HepG2 (cell line): ENCODE results near the gene VAC14. TPM values are rescaled to one million over a fixed set of nuclear protein-coding genes. Genes with fewer than 3 reads are reported as not detected.

Experiments
- HOXD1 ChIP-seq: sonication (generic); formaldehyde crosslinking; IDR thresholded peaks from 2 replicates; pipeline ENCODE4 v1.5.0; 2020; ENCODE audit warnings: missing genetic modification reagents
- POGZ ChIP-seq: sonication (generic); formaldehyde crosslinking; IDR thresholded peaks from 2 replicates; pipeline ENCODE4 v1.4.0; 2020; ENCODE audit warnings: mild to moderate bottlenecking, missing genetic modification reagents
- SALL2 ChIP-seq: sonication (generic); formaldehyde crosslinking; IDR thresholded peaks from 2 replicates; pipeline ENCODE4 v1.8.1; 2023; ENCODE audit warnings: mild to moderate bottlenecking, missing genetic modification reagents, inconsistent platforms
- SAP130 ChIP-seq: IDR thresholded peaks from 2 replicates; pipeline ENCODE4 v1.6.1; 2016; ENCODE audit warnings: low read depth
- SNRNP70 ChIP-seq: fragments of 200-400 bp; formaldehyde crosslinking; IDR thresholded peaks from 2 replicates; pipeline ENCODE4 v1.6.1; 2017; ENCODE audit warnings: mild to moderate bottlenecking, low read depth, low read length, moderate library complexity
- SSRP1 ChIP-seq: IDR thresholded peaks from 2 replicates; pipeline ENCODE4 v1.6.1; 2016; ENCODE audit warnings: control low read depth
- ZC3H13 ChIP-seq: sonication (generic); formaldehyde crosslinking; IDR thresholded peaks from 2 replicates; pipeline ENCODE4 v1.8.1; 2023; ENCODE audit warnings: mild to moderate bottlenecking, missing genetic modification reagents, moderate library complexity
- ZNF230 ChIP-seq: sonication (generic); formaldehyde crosslinking; IDR thresholded peaks from 2 replicates; pipeline ENCODE4 v1.4.0; 2020; ENCODE audit warnings: mild to moderate bottlenecking, missing genetic modification reagents
- ZNF556 ChIP-seq: sonication (generic); formaldehyde crosslinking; IDR thresholded peaks from 2 replicates; pipeline ENCODE4 v1.4.0; 2020; ENCODE audit warnings: mild to moderate bottlenecking, missing genetic modification reagents, borderline replicate concordance
- ZNF598 ChIP-seq: sonication (generic); formaldehyde crosslinking; IDR thresholded peaks from 2 replicates; pipeline ENCODE4 v1.5.1; 2020; ENCODE audit warnings: mild to moderate bottlenecking, missing genetic modification reagents, borderline replicate concordance
- polyA plus RNA-seq, 8 experiments: library from polyadenylated mRNA; depleted of rRNA in 3 of 8; stranded (reverse) in 7 of 8; unstranded in 1 of 8; fragments of >200 nt; fragmentation: Illumina TruSeq in 4 of 8; extraction: Trizol in 4 of 8; gene quantifications; 2 replicates each; pipeline versions ENCODE4 v1.2.1 to v1.2.3, GENCODE V29; 2011 to 2016; ENCODE audit warnings: low read depth in 4 of 8, missing spikeins in 1 of 8, mixed read lengths in 1 of 8; ENCODE audit not compliant: insufficient read depth in 1 of 8
- total RNA-seq, 5 experiments: library from RNA; depleted of rRNA; stranded (reverse); fragments of >200 nt; fragmentation: Illumina TruSeq; extraction: Trizol; gene quantifications; 2 replicates each; pipeline ENCODE4 v1.2.3, GENCODE V29; 2016; ENCODE audit warnings: low read depth in 1 of 5
- TF ChIP-seq, protein P1 (sequence below): sonication (generic); formaldehyde crosslinking; IDR thresholded peaks from 2 replicates; pipeline ENCODE4 v1.8.1; 2022; ENCODE audit warnings: low read depth, mild to moderate bottlenecking, missing genetic modification reagents
- TF ChIP-seq, protein P2 (sequence below): sonication (generic); formaldehyde crosslinking; IDR thresholded peaks from 2 replicates; pipeline ENCODE4 v1.4.0; 2020; ENCODE audit warnings: mild to moderate bottlenecking, missing genetic modification reagents
- TF ChIP-seq, protein P3 (sequence below): sonication (generic); IDR thresholded peaks from 2 replicates; pipeline ENCODE4 v1.6.1; 2016; ENCODE audit warnings: low read depth, borderline replicate concordance
- TF ChIP-seq, protein P4 (sequence below): sonication (generic); formaldehyde crosslinking; IDR thresholded peaks from 2 replicates; pipeline ENCODE4 v1.5.0; 2020; ENCODE audit warnings: mild to moderate bottlenecking, missing genetic modification reagents

The VAC14 gene
- total and polyA plus RNA-seq, 2 of the 13 experiments (the other 11 are each of a cell fraction or from before 2014, with no cell fraction given): 23.5 to 24.6 TPM

DNA sequence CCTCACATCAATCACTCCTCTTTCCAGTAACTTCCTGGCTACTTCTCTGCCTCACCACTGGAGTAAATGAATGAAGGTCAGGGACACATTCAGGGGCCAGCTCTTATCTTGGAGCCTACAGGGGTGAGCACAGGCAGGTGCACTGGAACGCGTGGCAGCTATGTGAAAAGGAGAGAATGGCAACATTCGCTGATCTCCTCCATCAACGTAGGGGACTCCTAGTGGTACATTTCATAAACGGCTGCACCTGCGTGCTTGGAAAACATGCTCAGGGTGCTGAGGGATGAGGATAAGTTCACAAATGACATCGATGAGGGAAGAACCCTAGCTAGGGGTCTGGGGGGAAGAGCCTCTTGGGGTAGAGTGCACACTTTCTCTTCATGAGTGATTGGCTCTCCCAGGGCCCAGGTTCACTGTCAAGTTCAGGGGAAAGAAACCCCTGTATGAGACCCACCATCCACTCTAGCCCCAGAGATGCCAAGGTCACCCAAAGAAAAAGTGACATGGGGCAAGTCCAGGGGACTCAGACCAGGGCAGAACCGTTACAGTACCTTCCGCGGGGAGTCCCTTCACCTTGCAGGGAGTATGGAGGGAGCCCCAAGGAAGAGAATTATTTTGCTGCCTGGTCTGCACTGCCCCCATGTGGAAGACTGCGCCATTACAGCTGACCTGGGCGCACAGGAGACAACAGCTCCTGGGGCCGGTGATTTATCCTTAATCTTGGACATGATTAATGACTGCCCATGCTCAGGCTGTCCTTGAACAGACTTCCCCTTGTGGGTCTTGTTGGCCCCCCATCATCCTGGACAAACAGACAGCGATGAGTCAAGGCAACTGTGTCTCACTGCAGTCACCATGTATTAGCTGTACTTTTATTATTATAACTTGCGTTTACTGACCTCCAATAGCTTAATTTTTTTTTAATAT, 30.1 kb downstream of the VAC14 start (continued):
- TF ChIP-seq, protein P1, sequence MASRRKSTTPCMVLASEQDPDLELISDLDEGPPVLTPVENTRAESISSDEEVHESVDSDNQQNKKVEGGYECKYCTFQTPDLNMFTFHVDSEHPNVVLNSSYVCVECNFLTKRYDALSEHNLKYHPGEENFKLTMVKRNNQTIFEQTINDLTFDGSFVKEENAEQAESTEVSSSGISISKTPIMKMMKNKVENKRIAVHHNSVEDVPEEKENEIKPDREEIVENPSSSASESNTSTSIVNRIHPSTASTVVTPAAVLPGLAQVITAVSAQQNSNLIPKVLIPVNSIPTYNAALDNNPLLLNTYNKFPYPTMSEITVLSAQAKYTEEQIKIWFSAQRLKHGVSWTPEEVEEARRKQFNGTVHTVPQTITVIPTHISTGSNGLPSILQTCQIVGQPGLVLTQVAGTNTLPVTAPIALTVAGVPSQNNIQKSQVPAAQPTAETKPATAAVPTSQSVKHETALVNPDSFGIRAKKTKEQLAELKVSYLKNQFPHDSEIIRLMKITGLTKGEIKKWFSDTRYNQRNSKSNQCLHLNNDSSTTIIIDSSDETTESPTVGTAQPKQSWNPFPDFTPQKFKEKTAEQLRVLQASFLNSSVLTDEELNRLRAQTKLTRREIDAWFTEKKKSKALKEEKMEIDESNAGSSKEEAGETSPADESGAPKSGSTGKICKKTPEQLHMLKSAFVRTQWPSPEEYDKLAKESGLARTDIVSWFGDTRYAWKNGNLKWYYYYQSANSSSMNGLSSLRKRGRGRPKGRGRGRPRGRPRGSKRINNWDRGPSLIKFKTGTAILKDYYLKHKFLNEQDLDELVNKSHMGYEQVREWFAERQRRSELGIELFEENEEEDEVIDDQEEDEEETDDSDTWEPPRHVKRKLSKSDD (CRISPR knock-in tag): no peak
- TF ChIP-seq, protein P2, sequence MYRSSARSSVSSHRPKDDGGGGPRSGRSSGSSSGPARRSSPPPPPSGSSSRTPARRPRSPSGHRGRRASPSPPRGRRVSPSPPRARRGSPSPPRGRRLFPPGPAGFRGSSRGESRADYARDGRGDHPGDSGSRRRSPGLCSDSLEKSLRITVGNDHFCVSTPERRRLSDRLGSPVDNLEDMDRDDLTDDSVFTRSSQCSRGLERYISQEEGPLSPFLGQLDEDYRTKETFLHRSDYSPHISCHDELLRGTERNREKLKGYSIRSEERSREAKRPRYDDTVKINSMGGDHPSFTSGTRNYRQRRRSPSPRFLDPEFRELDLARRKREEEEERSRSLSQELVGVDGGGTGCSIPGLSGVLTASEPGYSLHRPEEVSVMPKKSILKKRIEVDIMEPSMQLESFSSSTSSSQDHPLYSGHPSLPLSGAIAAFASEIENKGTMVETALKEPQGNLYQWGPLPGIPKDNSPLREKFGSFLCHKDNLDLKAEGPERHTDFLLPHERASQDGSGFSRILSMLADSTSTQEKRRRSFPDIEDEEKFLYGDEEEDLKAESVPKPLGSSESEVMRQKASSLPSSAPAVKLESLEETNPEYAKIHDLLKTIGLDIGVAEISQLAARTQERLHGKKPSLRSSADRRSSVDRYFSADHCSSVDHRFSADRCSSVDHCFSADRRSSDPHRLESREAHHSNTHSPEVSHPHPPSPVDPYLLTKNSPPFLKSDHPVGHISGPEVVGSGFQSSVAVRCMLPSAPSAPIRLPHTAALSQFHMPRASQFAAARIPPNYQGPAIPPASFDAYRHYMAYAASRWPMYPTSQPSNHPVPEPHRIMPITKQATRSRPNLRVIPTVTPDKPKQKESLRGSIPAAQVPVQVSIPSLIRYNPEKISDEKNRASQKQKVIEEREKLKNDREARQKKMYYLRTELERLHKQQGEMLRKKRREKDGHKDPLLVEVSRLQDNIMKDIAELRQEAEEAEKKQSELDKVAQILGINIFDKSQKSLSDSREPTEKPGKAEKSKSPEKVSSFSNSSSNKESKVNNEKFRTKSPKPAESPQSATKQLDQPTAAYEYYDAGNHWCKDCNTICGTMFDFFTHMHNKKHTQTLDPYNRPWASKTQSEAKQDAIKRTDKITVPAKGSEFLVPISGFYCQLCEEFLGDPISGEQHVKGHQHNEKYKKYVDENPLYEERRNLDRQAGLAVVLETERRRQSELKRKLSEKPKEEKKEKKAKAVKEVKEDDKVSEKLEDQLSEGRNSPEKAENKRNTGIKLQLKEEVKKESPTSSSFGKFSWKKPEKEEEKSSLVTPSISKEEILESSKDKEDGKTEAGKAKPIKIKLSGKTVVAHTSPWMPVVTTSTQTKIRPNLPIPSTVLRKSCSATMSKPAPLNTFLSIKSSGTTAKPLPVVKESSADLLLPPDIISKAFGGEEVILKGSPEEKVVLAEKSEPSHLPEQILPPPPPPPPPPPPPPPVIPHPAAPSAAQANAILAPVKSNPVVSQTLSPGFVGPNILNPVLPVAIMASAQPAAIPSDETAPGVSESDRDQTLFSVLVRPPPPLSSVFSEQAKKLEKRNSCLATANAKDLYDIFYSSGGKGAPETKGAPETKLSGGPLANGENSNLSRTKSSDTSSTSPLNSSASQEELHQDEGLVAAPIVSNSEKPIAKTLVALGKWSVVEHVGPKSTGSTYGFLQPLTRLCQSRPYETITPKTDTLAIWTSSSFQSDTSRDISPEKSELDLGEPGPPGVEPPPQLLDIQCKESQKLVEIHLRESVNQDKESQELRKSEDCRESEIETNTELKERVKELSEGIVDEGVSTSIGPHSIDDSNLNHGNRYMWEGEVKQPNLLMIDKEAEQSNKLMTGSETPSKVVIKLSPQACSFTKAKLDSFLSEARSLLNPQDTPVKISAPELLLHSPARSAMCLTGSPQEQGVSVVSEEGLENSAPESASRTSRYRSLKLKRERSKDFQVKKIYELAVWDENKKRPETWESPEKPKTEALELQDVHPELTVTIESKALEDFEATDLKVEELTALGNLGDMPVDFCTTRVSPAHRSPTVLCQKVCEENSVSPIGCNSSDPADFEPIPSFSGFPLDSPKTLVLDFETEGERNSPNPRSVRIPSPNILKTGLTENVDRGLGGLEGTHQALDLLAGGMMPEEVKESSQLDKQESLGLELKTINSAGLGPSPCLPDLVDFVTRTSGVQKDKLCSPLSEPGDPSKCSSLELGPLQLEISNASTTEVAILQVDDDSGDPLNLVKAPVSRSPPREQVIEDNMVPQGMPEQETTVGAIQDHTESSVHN (CRISPR knock-in tag): no peak
- TF ChIP-seq HOXD1 (CRISPR knock-in tag): no peak
- TF ChIP-seq SALL2: peak; percentile 27; the same call in 1 of the 2 replicates
- TF ChIP-seq SAP130 (CRISPR knock-in tag): peak; percentile 36; the same call in 1 of the 2 replicates
- TF ChIP-seq SSRP1 (CRISPR knock-in tag): no peak
- TF ChIP-seq SNRNP70: no peak
- 0 out of 2 replicates have a peak, but pooled peaks have one; percentile 32 for TF ChIP-seq ZNF230 (CRISPR knock-in tag)
- 0 out of 2 replicates have a peak, but pooled peaks have one; percentile 59 for TF ChIP-seq ZNF598
- no peak for TF ChIP-seq ZC3H13
- TF ChIP-seq ZNF556 (CRISPR knock-in tag): no peak
- no peak for TF ChIP-seq POGZ
- TF ChIP-seq, protein P3, sequence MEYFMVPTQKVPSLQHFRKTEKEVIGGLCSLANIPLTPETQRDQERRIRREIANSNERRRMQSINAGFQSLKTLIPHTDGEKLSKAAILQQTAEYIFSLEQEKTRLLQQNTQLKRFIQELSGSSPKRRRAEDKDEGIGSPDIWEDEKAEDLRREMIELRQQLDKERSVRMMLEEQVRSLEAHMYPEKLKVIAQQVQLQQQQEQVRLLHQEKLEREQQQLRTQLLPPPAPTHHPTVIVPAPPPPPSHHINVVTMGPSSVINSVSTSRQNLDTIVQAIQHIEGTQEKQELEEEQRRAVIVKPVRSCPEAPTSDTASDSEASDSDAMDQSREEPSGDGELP: peak; percentile 38; the same call in 1 of the 2 replicates
- TF ChIP-seq, protein P4, sequence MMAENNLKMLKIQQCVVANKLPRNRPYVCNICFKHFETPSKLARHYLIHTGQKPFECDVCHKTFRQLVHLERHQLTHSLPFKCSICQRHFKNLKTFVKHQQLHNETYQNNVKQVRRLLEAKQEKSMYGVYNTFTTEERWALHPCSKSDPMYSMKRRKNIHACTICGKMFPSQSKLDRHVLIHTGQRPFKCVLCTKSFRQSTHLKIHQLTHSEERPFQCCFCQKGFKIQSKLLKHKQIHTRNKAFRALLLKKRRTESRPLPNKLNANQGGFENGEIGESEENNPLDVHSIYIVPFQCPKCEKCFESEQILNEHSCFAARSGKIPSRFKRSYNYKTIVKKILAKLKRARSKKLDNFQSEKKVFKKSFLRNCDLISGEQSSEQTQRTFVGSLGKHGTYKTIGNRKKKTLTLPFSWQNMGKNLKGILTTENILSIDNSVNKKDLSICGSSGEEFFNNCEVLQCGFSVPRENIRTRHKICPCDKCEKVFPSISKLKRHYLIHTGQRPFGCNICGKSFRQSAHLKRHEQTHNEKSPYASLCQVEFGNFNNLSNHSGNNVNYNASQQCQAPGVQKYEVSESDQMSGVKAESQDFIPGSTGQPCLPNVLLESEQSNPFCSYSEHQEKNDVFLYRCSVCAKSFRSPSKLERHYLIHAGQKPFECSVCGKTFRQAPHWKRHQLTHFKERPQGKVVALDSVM (CRISPR knock-in tag): 0 out of 2 replicates have a peak, but pooled peaks have one; percentile 5
